Measurements from ENCODE around the gene MEP1A. TPM values are rescaled to one million over a fixed set of nuclear protein-coding genes. Genes with fewer than 3 reads are reported as not detected.
"Not testable (repeated sequence)": the region's sequence is repeated elsewhere in the genome, so short reads cannot be mapped to it uniquely, and the experiment has no call there.

Gene MEP1A
- total RNA-seq, 4 donors from 2014 or later: 0.30 to 0.34 TPM; not detected in 2

DNA sequence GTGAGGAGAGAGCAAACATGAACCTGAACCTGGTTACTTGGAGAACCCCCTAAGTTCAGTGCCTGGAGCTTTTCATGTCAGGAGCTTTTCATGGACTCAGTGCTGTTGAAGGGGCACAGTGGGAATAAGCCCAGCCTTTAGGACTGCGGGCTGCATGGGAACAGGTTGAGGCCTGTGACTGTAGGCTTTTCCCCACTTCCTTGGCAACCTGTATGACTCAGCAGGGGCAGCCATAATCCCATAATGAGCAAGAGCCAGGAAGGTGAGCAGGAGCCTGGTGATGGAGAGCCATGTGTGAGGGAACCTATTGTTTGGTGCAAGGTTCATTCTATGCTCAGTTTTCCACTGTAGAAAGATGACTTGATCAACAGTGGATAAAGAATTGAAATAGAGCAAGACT is 23.4 kb downstream of the MEP1A start:
- no peak for DNase-seq (ENCODE audit: low spot score in 2 of 2)
- Histone ChIP-seq H3K9me3 (no peaks in the 10 kb centered on the region), H3K36me3 (no peaks in the 10 kb centered on the region), H3K27me3 (peaks cover 3% of the 10 kb centered on the region), H3K27ac (no peak overlapping the region), H3K4me3 (no peak overlapping the region), H3K4me1 (peaks cover 7% of the 10 kb centered on the region)
- no peak for TF ChIP-seq EP300 (IDR thresholded peaks at IDR 0.05)
- TF ChIP-seq POLR2A (IDR thresholded peaks at IDR 0.05): no peak
- TF ChIP-seq CTCF (IDR thresholded peaks at IDR 0.05): no peak
- no peak for TF ChIP-seq POLR2AphosphoS5 (IDR thresholded peaks at IDR 0.05)
- WGBS: 67% methylated on average over 1 of the region's 1 CpG

DNA sequence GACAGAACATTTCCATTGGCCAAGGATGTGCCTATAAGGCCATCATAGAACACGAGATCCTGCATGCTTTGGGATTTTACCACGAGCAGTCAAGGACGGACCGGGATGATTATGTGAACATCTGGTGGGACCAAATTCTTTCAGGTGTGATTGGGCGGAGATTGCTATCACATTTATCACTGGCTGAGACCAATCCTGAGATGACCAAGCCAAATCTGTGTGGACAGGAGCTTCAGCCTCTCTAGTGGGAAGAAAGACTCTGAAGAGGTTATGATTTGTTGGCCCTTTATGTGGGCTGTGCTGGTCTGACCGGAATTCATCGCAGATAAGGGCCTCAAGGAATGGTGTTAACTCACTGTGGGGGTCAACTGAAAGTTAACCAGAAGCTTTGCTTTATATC is 26.4 kb downstream of the MEP1A start:
- TF ChIP-seq POLR2AphosphoS5 (IDR thresholded peaks at IDR 0.05) (no peak), CTCF (IDR thresholded peaks at IDR 0.05) (no peak), POLR2A (IDR thresholded peaks at IDR 0.05) (no peak), EP300 (IDR thresholded peaks at IDR 0.05) (no peak)
- H3K27ac ChIP-seq: no peak overlapping the region
- H3K4me3 ChIP-seq: no peak overlapping the region
- no peak for DNase-seq (ENCODE audit: low spot score in 2 of 2)
- H3K27me3 ChIP-seq: no peaks in the 10 kb centered on the region
- WGBS: 88% methylated on average over 7 of the region's 7 CpGs
- peaks cover 7% of the 10 kb centered on the region for H3K4me1 ChIP-seq
- H3K9me3 ChIP-seq: no peaks in the 10 kb centered on the region
- no peaks in the 10 kb centered on the region for H3K36me3 ChIP-seq

DNA sequence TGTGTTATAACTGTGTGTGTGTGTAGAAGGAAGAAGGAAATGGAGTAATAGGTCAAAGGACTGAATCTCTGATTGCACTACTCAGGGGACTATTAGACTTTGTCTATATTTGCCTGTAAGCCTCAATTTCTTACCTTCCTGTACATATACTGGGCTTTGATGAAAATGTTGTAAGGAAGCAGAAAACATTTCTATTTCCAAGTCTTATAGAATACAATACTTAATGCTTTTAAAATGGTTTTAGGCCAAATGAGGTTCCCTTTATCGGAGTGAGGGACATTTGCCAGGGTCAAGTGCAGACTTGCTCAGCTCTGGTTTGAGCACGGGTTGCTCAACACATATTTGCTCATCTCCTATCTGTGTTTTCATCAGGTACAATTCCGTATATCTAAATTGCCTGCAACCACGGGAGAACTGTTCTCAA is 28.3 kb downstream of the MEP1A start:
- Histone ChIP-seq H3K36me3 (no peaks in the 10 kb centered on the region), H3K4me1 (peaks cover under 1% of the 10 kb centered on the region), H3K27me3 (no peaks in the 10 kb centered on the region), H3K9me3 (no peaks in the 10 kb centered on the region), H3K4me3 (no peak overlapping the region), H3K27ac (no peak overlapping the region)
- TF ChIP-seq CTCF (IDR thresholded peaks at IDR 0.05): no peak
- TF ChIP-seq POLR2AphosphoS5 (IDR thresholded peaks at IDR 0.05): no peak
- TF ChIP-seq EP300 (IDR thresholded peaks at IDR 0.05): no peak
- no peak for TF ChIP-seq POLR2A (IDR thresholded peaks at IDR 0.05)
- no peak for DNase-seq (ENCODE audit: low spot score in 2 of 2)
- 50% methylated on average over 4 of the region's 4 CpGs for whole genome bisulfite sequencing

GRCh38 chr6:46828939-46829338 is 35.8 kb downstream of the MEP1A start:
- no peak for DNase-seq (ENCODE audit: low spot score in 2 of 2)
- Histone ChIP-seq H3K27me3 (no peaks in the 10 kb centered on the region), H3K9me3 (no peaks in the 10 kb centered on the region), H3K27ac (no peak overlapping the region), H3K4me3 (no peak overlapping the region), H3K4me1 (no peaks in the 10 kb centered on the region), H3K36me3 (no peaks in the 10 kb centered on the region)
- 69% methylated on average over 2 of the region's 2 CpGs for WGBS
- TF ChIP-seq POLR2AphosphoS5 (IDR thresholded peaks at IDR 0.05) (no peak), EP300 (IDR thresholded peaks at IDR 0.05) (no peak), POLR2A (IDR thresholded peaks at IDR 0.05) (no peak), CTCF (IDR thresholded peaks at IDR 0.05) (no peak)

DNA sequence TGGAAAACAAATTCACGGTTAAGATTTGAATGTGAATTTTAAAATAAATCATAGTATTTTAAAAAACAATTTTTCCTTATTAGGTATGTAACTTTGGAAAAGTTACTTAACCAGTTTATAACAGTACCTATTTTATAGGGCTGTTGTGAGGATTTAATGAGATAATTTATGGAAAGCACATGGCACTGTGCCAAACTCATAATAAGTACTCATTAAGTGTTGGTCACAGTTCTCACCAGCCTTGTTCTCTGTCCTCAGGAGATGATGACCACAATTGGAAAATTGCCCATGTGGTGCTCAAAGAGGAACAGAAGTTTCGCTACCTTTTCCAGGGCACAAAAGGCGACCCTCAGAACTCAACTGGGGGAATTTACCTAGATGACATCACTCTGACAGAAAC is 39.6 kb downstream of the MEP1A start:
- Histone ChIP-seq H3K27me3 (no peaks in the 10 kb centered on the region), H3K4me3 (no peak overlapping the region), H3K9me3 (no peaks in the 10 kb centered on the region), H3K36me3 (no peaks in the 10 kb centered on the region), H3K4me1 (peaks cover 9% of the 10 kb centered on the region), H3K27ac (no peak overlapping the region)
- WGBS: 89% methylated on average over 3 of the region's 3 CpGs
- DNase-seq (ENCODE audit: low spot score in 2 of 2): no peak
- TF ChIP-seq POLR2A (IDR thresholded peaks at IDR 0.05) (no peak), EP300 (IDR thresholded peaks at IDR 0.05) (no peak), CTCF (IDR thresholded peaks at IDR 0.05) (no peak), POLR2AphosphoS5 (IDR thresholded peaks at IDR 0.05) (no peak)

- not testable (repeated sequence) for DNase-seq (ENCODE audit: low spot score in 2 of 2); H3K27ac ChIP-seq; H3K27me3 ChIP-seq; H3K9me3 ChIP-seq; H3K4me3 ChIP-seq; H3K36me3 ChIP-seq; H3K4me1 ChIP-seq
- 77% methylated on average over 7 of the region's 7 CpGs for WGBS
These were observed 41.2 kb downstream of the MEP1A start for GRCh38 chr6:46834257-46834916.

GRCh38 chr6:46834991-46835390 is 41.8 kb downstream of the MEP1A start:
- not testable (repeated sequence) for DNase-seq (ENCODE audit: low spot score in 2 of 2); H3K36me3 ChIP-seq; H3K4me1 ChIP-seq; H3K4me3 ChIP-seq; H3K9me3 ChIP-seq; H3K27ac ChIP-seq; H3K27me3 ChIP-seq
- 93% methylated on average over 2 of the region's 2 CpGs for WGBS
